Measurements from ENCODE around the gene TBC1D7. TPM values are rescaled to one million over a fixed set of nuclear protein-coding genes. Genes with fewer than 3 reads are reported as not detected.

Gene TBC1D7
- total and polyA plus RNA-seq, 2 donors: 10.9 to 20.6 TPM

- Histone ChIP-seq H3K4me1 (ENCODE audit: insufficient read depth) (no peaks in the 10 kb centered on the region), H3K36me3 (ENCODE audit: insufficient read depth) (peaks cover 4% of the 10 kb centered on the region), H3K27ac (ENCODE audit: low read depth) (no peak overlapping the region), H3K4me3 (ENCODE audit: low read depth, low read length) (no peak overlapping the region)
- no peak for DNase-seq (ENCODE audit: extremely low spot score)
- 95% methylated on average over 5 of the region's 5 CpGs for WGBS
Observed at GRCh38 chr6:13319891-13320564, 8.3 kb downstream of the TBC1D7 start.

DNA sequence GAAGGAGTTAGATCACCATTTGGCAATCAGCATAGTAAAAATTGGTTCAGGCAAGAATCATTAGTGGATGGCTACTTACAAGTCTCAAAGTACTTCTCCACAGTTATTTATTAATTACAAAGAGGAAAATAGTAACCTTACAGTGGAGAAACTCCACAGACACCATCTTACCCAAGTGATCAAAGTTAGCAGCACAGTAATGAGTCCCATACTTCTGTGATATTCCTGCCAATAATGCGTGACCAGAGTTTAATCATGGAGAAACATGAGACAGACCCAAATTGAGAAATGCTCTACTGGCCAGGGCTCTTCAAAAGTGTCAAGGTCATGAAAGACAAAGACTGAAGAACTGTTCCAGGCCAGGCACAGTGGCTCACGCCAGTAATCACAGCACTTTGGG, 9.5 kb downstream of the TBC1D7 start:
- WGBS: 96% methylated on average over 2 of the region's 2 CpGs
- Histone ChIP-seq H3K4me1 (ENCODE audit: insufficient read depth) (no peaks in the 10 kb centered on the region), H3K27ac (ENCODE audit: low read depth) (no peak overlapping the region), H3K36me3 (ENCODE audit: insufficient read depth) (peaks cover 4% of the 10 kb centered on the region), H3K4me3 (ENCODE audit: low read depth, low read length) (no peak overlapping the region)
- no peak for DNase-seq (ENCODE audit: extremely low spot score)

GRCh38 chr6:13315896-13316295, 12.4 kb downstream of the TBC1D7 start:
- Histone ChIP-seq H3K36me3 (ENCODE audit: insufficient read depth) (peaks cover 4% of the 10 kb centered on the region), H3K4me3 (ENCODE audit: low read depth, low read length) (no peak overlapping the region), H3K27ac (ENCODE audit: low read depth) (no peak overlapping the region), H3K4me1 (ENCODE audit: insufficient read depth) (no peaks in the 10 kb centered on the region)
- WGBS: 97% methylated on average over 5 of the region's 5 CpGs
- DNase-seq (ENCODE audit: extremely low spot score): no peak

GRCh38 chr6:13314806-13315205, 13.5 kb downstream of the TBC1D7 start:
- no peak for DNase-seq (ENCODE audit: extremely low spot score)
- H3K36me3 ChIP-seq (ENCODE audit: insufficient read depth): no peaks in the 10 kb centered on the region

GRCh38 chr6:13311155-13311554, 17.2 kb downstream of the TBC1D7 start:
- Histone ChIP-seq H3K4me3 (ENCODE audit: low read depth, low read length) (no peak overlapping the region), H3K36me3 (ENCODE audit: insufficient read depth) (no peaks in the 10 kb centered on the region), H3K27ac (ENCODE audit: low read depth) (no peak overlapping the region), H3K4me1 (ENCODE audit: insufficient read depth) (no peaks in the 10 kb centered on the region)
- WGBS: 0% methylated on average over 1 of the region's 1 CpG
- no peak for DNase-seq (ENCODE audit: extremely low spot score)

More at GRCh38 chr6:13314806-13315205, 13.5 kb downstream of the TBC1D7 start:
- H3K4me1 ChIP-seq (ENCODE audit: insufficient read depth): no peaks in the 10 kb centered on the region
- no peak overlapping the region for H3K4me3 ChIP-seq (ENCODE audit: low read depth, low read length)
- H3K27ac ChIP-seq (ENCODE audit: low read depth): no peak overlapping the region

- peaks cover 3% of the 10 kb centered on the region for H3K36me3 ChIP-seq (ENCODE audit: insufficient read depth)
Observed at GRCh38 chr6:13308332-13308731, 20.0 kb downstream of the TBC1D7 start.

DNA sequence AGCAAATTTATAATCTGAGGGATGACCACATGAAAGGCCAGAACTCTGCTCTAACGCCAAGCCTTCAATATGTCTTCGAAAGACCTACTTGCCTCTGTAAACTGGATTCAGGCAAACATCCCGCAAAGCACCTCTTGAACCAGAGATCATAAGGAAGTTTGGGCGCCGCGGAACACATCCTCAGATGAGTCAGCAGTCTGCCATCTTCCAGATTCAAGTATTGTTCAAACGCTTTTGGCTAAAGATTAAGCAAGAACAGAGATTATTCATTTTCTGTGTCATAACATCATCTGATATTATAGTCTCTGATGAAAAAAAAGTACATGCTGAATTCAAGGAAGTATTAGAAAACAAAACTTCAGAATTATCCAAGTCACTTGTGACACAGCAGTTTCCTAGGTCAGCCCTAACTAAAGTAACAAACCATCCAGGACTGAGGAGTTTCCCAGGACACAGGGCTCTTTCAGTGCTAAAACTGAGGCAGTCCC, 20.8 kb downstream of the TBC1D7 start:
- WGBS: 89% methylated on average over 7 of the region's 7 CpGs
- Histone ChIP-seq H3K4me1 (ENCODE audit: insufficient read depth) (no peaks in the 10 kb centered on the region), H3K4me3 (ENCODE audit: low read depth, low read length) (no peak overlapping the region), H3K36me3 (ENCODE audit: insufficient read depth) (peaks cover 3% of the 10 kb centered on the region), H3K27ac (ENCODE audit: low read depth) (no peak overlapping the region)
- no peak for DNase-seq (ENCODE audit: extremely low spot score)

More at GRCh38 chr6:13308332-13308731, 20.0 kb downstream of the TBC1D7 start:
- no peaks in the 10 kb centered on the region for H3K4me1 ChIP-seq (ENCODE audit: insufficient read depth)
- DNase-seq (ENCODE audit: extremely low spot score): no peak
- 81% methylated on average over 1 of the region's 1 CpG for WGBS
- no peak overlapping the region for H3K4me3 ChIP-seq (ENCODE audit: low read depth, low read length)
- H3K27ac ChIP-seq (ENCODE audit: low read depth): no peak overlapping the region

DNA sequence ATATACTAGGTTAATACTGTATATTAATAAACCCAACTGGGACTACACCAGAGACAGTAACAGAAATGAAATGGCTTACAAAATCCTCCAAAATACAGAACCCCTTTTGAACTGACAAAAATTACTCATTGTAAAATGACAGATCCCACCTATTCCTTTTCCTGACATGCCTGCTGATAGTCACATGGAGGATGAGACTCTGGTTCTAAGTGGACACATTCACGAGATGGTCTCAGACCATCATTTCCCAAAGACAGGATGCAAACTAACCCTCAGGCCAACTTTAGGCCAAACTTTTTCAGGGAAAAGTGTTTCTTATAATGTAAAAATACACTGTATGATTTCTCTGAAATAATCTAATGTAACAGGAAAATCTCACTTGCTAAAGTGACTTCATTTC, 22.5 kb downstream of the TBC1D7 start:
- Histone ChIP-seq H3K4me3 (ENCODE audit: low read depth, low read length) (no peak overlapping the region), H3K36me3 (ENCODE audit: insufficient read depth) (peaks cover 5% of the 10 kb centered on the region), H3K27ac (ENCODE audit: low read depth) (no peak overlapping the region), H3K4me1 (ENCODE audit: insufficient read depth) (no peaks in the 10 kb centered on the region)
- WGBS: 99% methylated on average over 1 of the region's 1 CpG
- no peak for DNase-seq (ENCODE audit: extremely low spot score)

- Histone ChIP-seq H3K27ac (ENCODE audit: low read depth) (no peak overlapping the region), H3K4me1 (ENCODE audit: insufficient read depth) (no peaks in the 10 kb centered on the region), H3K36me3 (ENCODE audit: insufficient read depth) (peaks cover 5% of the 10 kb centered on the region), H3K4me3 (ENCODE audit: low read depth, low read length) (no peak overlapping the region)
- no peak for DNase-seq (ENCODE audit: extremely low spot score)
- WGBS: 87% methylated on average over 4 of the region's 4 CpGs
Observed at GRCh38 chr6:13305288-13305687, 23.0 kb downstream of the TBC1D7 start.

DNA sequence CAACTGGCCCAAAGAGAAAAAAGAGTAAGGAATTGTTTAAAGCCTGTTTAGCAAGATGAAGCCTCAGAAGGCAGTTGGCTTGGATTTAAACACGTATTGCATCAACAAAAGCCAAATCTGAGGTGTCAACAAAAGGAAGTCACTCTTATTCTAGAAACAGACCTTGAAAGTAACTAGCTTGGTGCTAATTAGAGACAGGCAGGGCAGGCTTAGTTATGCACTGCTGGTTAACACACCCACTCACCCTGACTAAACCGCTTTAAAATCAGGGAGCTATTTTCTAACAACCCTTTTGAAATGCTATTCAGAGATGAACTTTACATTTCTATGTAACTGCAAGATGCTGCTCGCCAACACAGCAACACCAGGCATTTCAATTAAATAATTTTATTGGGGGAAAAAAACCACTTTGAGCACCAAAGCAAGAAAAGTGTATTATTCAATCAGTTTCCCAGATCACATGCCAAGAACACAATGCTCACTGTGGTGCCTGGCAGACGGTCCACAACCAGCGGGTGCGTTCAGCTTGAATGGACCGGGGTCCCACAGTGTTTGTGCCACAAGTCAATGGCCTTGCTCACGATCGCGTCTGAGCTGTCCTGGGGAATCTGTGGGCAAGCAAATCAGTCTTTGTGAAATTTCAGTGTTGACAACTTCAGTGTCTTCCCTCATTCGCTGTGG, 23.6 kb downstream of the TBC1D7 start:
- Histone ChIP-seq H3K36me3 (ENCODE audit: insufficient read depth) (peaks cover 5% of the 10 kb centered on the region), H3K4me1 (ENCODE audit: insufficient read depth) (no peaks in the 10 kb centered on the region), H3K4me3 (ENCODE audit: low read depth, low read length) (no peak overlapping the region), H3K27ac (ENCODE audit: low read depth) (no peak overlapping the region)
- DNase-seq (ENCODE audit: extremely low spot score): no peak
- 91% methylated on average over 11 of the region's 11 CpGs for WGBS

DNA sequence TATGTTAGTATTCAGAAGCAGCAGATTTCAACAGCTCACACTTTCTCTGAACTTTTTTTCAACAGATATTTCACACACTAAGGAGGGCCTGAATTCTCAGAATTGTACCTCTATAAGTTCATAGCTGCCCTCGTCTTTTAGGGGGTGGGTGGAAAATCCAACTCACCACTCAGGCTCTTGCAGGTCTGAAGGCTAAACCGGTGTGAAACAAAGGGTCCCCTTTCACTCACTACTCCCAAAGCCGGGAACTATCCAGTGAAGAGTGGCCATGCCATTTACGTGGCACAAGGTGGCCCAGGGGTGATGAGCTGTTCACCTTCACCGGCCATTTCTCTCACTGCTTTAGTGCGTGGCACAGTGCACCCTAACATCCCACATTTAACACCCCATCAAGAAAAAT, 24.2 kb downstream of the TBC1D7 start:
- H3K27ac ChIP-seq (ENCODE audit: low read depth): no peak overlapping the region
- WGBS: 73% methylated on average over 6 of the region's 6 CpGs
- peaks cover 5% of the 10 kb centered on the region for H3K36me3 ChIP-seq (ENCODE audit: insufficient read depth)
- DNase-seq (ENCODE audit: extremely low spot score): no peak
- no peaks in the 10 kb centered on the region for H3K4me1 ChIP-seq (ENCODE audit: insufficient read depth)
- no peak overlapping the region for H3K4me3 ChIP-seq (ENCODE audit: low read depth, low read length)

- H3K36me3 ChIP-seq (ENCODE audit: insufficient read depth): peaks cover 5% of the 10 kb centered on the region
- WGBS: 26% methylated on average over 7 of the region's 7 CpGs
- H3K27ac ChIP-seq (ENCODE audit: low read depth): no peak overlapping the region
- no peak for DNase-seq (ENCODE audit: extremely low spot score)
- no peak overlapping the region for H3K4me3 ChIP-seq (ENCODE audit: low read depth, low read length)
- no peaks in the 10 kb centered on the region for H3K4me1 ChIP-seq (ENCODE audit: insufficient read depth)
Observed at GRCh38 chr6:13303668-13304017, 24.7 kb downstream of the TBC1D7 start.

GRCh38 chr6:13302751-13303667, 25.3 kb downstream of the TBC1D7 start:
- no peak for DNase-seq (ENCODE audit: extremely low spot score)
- H3K4me3 ChIP-seq (ENCODE audit: low read depth, low read length): no peak overlapping the region
- WGBS: 50% methylated on average over 17 of the region's 17 CpGs

More at GRCh38 chr6:13302751-13303667, 25.3 kb downstream of the TBC1D7 start:
- H3K27ac ChIP-seq (ENCODE audit: low read depth): no peak overlapping the region
- no peaks in the 10 kb centered on the region for H3K4me1 ChIP-seq (ENCODE audit: insufficient read depth)
- peaks cover 5% of the 10 kb centered on the region for H3K36me3 ChIP-seq (ENCODE audit: insufficient read depth)

Measured in urinary bladder (tissue), 4 donors.